ENCODE data around the gene NUBP2.

NUBP2 gene

DNA sequence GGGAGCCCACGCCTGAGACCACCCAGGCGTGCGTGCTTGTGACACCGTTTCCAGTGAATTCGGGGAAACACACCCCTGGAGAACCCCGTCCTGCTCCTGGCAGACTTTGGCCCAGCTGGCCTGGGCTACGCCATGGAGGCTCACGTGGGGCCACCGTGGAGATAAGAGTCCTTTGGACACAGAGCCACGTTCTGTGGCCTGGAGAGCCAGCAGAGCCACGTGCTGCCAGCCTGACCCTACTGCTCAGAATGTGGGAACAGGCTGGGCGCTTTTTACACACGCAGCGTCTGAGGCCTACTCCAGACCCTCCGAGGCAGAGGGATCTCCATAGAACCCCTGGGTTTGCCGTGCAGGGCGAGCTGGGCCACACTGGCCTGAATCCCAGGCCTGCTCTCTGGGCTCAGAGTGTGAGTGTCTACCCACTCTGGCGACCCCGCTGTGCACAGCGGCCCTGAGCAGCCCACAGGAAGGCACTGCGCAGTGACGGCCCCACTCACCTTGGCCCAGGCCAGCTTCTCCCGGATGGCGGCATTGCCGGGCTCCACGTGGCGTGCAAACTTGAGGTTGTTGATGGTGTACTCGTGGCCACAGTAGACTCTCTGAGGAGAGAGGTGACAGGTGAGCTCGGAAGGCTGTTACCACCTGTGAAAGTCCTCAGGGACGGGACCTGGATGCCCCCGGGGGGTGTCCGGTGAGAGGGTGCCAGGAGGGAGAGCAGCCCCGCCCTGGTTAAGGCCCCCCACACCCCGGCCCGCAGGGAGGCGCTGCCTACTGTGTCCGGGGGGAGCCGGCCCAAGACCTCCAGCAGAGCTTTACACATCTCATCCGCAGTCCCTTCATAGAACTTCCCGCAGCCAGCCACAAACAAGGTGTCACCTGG lies 33.9 kb downstream of the NUBP2 start:
- Mint-ChIP-seq H3K4me1 (peaks cover 10% of the 10 kb centered on the region), H3K27ac (no peak overlapping the region), H3K27me3 (no peaks in the 10 kb centered on the region), H3K4me3 (no peak overlapping the region), H3K9me3 (no peaks in the 10 kb centered on the region), H3K36me3 (ENCODE audit: low read depth) (peaks cover 7% of the 10 kb centered on the region)
- ATAC-seq: no peak
- no peak for DNase-seq

DNA sequence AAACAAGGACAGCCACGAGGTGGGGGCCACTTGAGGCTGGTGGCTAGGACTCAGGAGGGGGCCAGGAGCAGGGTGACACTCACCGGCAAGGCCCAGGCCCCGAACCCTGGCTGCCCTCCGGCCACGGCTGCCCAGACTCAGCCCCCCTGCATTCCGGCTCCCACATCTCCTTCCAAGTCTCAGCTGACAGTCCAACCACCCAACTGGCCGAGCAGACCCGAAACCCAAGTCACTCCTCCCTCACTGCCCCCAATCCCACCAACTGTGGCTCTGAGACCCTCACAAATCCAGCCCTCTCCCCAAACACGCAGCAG lies 34.5 kb downstream of the NUBP2 start:
- Mint-ChIP-seq H3K36me3 (ENCODE audit: low read depth) (peaks cover 7% of the 10 kb centered on the region), H3K27ac (no peak overlapping the region), H3K4me3 (no peak overlapping the region)

DNA sequence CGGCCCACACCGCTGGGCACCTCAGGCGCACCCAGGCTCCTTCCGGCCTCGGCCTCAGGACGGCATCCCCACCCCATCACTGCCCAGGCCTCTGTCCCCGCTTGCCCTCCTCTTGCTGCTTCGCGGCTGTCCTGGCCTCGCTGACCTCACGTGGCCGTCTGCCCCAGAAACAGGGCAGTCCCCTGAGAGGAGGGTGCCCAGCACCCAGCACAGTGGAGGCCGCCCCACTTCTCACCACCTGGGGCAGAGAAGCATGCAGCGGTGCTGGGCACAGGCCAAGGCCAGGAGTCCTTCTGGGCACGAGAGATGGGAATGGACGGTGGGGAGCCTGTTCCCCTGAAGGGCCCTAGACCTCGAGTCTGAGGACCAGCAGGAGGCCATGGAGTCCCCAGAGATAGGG lies 35.0 kb downstream of the NUBP2 start:
- DNase-seq: no peak
- ATAC-seq: no peak
- H3K4me3 Mint-ChIP-seq: no peak overlapping the region
- no peaks in the 10 kb centered on the region for H3K9me3 Mint-ChIP-seq
- H3K4me1 Mint-ChIP-seq: peaks cover 5% of the 10 kb centered on the region
- no peaks in the 10 kb centered on the region for H3K27me3 Mint-ChIP-seq
- peaks cover 7% of the 10 kb centered on the region for H3K36me3 Mint-ChIP-seq (ENCODE audit: low read depth)
- no peak overlapping the region for H3K27ac Mint-ChIP-seq

More for the DNA sequence above, 34.5 kb downstream of the NUBP2 start:
- Mint-ChIP-seq H3K4me1 (peaks cover 10% of the 10 kb centered on the region), H3K9me3 (no peaks in the 10 kb centered on the region), H3K27me3 (no peaks in the 10 kb centered on the region)
- ATAC-seq (no peak), DNase-seq (no peak)

DNA sequence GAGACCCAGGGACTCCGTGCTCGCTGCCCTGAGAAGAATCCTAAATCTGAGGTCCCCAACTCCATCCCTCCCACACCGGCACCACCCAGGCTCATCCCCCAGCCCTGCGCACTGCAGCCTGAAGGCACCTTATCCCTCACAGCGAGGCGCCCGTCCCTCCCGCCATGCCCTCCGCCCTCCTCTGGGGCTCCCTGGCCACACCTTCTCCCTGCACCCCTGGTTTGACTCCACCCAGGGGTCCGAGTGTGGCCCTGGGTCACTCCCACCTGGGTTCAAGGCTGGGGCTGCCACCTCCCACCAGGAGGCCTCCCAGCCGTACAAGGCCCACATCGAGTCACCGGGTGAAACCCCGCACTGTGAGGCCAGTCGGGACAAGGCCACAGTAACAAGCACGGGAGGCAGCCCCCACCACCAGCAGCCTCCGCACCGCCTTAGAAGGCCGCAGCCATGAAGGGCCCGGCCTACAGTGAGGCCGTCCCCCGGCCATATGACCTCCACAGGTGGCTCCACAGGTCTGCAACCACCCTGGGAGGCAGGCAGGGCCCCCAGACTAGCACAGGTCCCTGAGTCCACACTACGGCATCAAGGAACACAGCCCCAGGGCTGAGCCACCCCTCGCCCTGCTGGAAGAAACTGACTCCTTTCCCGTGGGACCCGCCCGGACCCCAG lies 35.6 kb downstream of the NUBP2 start:
- Mint-ChIP-seq H3K4me1 (peaks cover 2% of the 10 kb centered on the region), H3K27ac (no peak overlapping the region), H3K9me3 (no peaks in the 10 kb centered on the region), H3K27me3 (no peaks in the 10 kb centered on the region), H3K36me3 (ENCODE audit: low read depth) (peaks cover 6% of the 10 kb centered on the region), H3K4me3 (no peak overlapping the region)
- DNase-seq: no peak
- ATAC-seq: no peak

DNA sequence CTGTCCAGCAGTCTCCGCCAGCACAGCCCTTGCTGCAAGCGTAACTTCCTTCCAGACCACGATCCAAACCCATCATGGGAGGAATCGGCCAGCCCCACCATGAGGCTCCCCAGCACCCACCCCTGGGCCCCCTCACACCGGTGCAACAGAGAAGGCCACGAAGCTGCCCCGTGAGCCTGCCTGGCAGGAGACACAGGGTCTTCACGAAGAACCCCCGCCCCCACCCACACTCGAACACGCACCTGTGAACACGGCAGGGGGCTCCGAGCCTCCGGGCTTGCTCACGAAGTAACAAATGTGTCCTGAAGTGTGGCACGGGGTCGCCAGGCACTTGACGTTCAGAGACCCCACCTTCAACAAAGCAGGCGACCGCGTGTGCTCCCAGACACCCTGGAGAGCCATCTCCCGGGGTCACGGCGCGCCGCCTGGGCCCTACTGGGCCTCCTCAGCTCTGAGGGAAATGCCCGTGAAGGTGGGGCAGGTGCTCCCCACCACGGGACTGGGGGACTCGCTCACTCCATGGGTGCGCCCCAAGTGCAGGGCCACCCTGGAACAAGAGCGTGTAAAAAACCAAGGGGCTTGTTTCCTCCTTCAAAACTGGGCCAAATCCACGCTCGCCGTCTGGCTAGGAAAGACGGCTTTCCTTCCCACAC lies 36.2 kb downstream of the NUBP2 start:
- H3K9me3 Mint-ChIP-seq: no peaks in the 10 kb centered on the region
- H3K4me1 Mint-ChIP-seq: peaks cover 5% of the 10 kb centered on the region
- H3K4me3 Mint-ChIP-seq: no peak overlapping the region
- peaks cover 3% of the 10 kb centered on the region for H3K36me3 Mint-ChIP-seq (ENCODE audit: low read depth)
- H3K27me3 Mint-ChIP-seq: no peaks in the 10 kb centered on the region
- H3K27ac Mint-ChIP-seq: no peak overlapping the region
- DNase-seq (no peak), ATAC-seq (no peak)

DNA sequence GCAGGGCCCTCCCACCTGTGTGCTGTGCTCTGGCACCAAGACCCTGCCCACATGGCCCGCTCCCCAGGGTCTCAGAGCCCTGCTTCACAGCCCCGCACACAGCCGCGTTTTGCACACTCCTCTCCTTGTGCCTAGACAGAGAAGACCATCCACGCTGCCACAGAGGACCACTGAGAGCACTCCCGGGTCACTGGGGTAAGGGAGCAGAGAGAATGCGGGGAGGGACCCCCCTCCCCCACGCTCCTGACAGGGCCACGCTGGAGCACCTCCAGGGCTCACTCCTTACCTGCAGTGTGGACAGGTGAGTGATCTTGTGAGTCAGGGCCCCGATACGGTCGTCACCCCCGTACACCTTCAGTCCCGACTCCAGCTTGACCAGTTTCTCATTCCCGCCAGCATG lies 36.9 kb downstream of the NUBP2 start:
- Mint-ChIP-seq H3K36me3 (ENCODE audit: low read depth) (peaks cover 3% of the 10 kb centered on the region), H3K4me1 (peaks cover 10% of the 10 kb centered on the region), H3K27ac (no peak overlapping the region), H3K9me3 (no peaks in the 10 kb centered on the region), H3K4me3 (no peak overlapping the region), H3K27me3 (no peaks in the 10 kb centered on the region)
- no peak for ATAC-seq
- no peak for DNase-seq

DNA sequence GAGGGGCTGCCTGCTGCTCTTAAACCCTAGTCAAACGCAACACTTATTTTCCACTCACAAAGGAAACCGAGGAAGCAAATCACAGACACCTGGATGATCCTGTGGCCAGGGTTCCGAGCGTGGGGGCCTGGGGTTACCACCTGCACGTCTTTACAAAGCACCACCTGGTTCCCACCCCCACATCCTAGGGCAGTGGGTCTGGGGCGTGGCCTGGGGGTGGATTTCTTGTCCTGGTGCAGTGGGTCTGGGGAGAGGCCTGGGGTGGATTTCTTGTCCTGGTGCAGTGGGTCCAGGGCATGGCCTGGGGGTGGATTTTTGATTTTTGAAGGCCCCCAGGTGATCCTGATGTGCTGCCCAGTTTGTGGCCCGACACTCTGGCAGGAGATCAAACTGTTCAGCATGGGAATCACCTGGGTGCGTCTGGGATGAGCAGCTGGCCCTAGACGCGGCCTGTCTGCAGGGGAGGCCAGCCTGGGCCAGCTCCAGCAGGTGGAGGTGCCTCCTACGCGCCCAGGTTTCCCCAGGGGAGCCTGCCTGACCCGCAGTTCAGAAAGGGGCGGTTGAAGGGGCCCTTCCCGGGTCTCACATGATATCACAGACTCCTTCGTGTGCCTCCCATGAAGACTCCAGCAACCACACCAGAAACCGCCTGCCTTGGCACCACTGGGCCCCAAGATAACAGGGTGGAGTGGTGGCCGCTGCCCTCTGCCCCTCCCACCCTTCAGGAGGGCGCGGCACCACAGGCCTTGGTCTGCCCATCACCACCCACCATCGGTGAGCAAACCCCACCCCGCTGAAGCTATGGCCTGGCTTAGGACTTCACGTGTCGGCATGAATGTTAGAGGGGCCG lies 37.6 kb downstream of the NUBP2 start:
- DNase-seq: no peak
- no peak for ATAC-seq
- no peaks in the 10 kb centered on the region for H3K27me3 Mint-ChIP-seq
- no peak overlapping the region for H3K4me3 Mint-ChIP-seq
- no peaks in the 10 kb centered on the region for H3K9me3 Mint-ChIP-seq
- H3K27ac Mint-ChIP-seq: no peak overlapping the region
- H3K36me3 Mint-ChIP-seq (ENCODE audit: low read depth): peaks cover 1% of the 10 kb centered on the region
- H3K4me1 Mint-ChIP-seq: peaks cover 13% of the 10 kb centered on the region

DNA sequence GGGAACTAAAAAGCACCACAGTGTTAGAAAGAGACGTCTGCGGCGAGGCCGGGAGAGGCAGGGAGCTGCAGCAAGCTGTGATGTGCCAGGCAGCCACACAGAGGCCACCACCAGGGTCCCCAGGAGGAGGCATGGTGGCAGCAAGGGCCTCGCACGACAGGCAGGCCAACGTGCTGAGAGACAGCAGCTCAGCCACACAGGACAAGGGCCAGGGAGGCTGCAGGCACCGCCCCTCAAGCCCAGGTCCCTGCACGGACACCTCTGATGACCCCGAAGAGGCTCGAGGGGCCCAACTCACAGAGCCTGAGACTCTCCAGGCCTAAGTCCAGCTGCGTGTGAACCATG lies 38.2 kb downstream of the NUBP2 start:
- H3K36me3 Mint-ChIP-seq (ENCODE audit: low read depth): no peaks in the 10 kb centered on the region
- H3K4me1 Mint-ChIP-seq: peaks cover 19% of the 10 kb centered on the region
- H3K27ac Mint-ChIP-seq: no peak overlapping the region
- no peak for ATAC-seq
- no peak for DNase-seq
- no peak overlapping the region for H3K4me3 Mint-ChIP-seq
- no peaks in the 10 kb centered on the region for H3K9me3 Mint-ChIP-seq
- no peaks in the 10 kb centered on the region for H3K27me3 Mint-ChIP-seq

DNA sequence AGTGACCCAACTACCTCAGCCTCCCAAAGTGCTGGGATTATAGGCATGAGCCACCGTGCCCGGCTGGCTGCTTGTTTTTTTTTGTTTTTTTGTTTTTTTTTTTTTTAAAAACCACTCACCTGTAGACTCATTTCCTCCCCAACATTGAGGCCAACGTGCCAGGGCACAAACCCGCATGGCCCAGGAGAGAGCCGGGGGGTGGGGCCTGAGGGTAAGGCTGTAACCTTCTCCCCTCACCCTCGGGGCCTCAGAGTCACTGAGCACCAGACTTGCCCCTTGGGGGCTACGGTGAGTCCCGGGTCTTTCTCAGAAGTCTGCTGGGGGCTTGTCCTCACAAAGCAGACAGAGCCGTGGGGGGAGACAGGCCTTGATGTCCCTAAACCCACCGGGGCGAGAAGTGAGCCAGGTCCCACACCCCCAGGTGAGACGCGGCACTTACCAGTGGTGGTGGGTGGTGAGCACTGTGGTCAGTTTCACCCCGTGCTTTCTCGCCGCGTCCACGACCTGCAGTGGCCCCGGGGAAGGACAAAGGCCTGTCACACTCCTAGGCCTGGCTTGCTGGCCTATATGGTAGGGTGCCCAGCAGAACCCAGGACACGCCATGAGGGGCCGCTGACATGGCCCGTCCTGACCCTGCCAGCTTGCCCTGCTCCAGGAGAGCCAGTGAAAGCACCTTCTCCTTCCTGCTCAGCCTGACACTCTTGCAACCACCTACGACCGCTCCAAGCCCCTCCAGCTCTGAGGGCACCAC lies 39.3 kb downstream of the NUBP2 start:
- Mint-ChIP-seq H3K27me3 (no peaks in the 10 kb centered on the region), H3K4me1 (peaks cover 23% of the 10 kb centered on the region), H3K36me3 (ENCODE audit: low read depth) (no peaks in the 10 kb centered on the region), H3K4me3 (no peak overlapping the region), H3K27ac (no peak overlapping the region), H3K9me3 (no peaks in the 10 kb centered on the region)
- ATAC-seq (no peak), DNase-seq (no peak)

DNA sequence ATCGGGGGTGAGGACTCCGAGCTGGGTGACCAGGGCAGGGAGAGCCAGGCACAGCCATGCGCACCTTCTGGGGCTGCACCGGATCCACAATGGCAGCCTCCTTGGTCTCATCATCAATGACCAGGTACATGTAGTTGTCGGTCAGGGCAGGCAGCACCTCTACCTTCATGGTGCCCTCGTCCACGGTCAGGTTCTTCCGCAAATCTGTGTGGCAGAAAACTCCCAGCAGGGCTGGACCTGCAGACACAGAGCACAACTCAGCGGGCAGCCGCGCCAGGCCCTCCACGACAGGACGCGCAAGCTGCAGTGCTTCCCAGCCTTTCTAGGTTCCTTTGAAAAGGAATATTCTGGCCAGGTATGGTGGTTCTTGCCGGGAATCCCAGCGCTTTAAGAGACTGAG lies 40.0 kb downstream of the NUBP2 start:
- H3K27ac Mint-ChIP-seq: no peak overlapping the region
- peaks cover 31% of the 10 kb centered on the region for H3K4me1 Mint-ChIP-seq
- H3K4me3 Mint-ChIP-seq: no peak overlapping the region
- H3K36me3 Mint-ChIP-seq (ENCODE audit: low read depth): no peaks in the 10 kb centered on the region
- ATAC-seq (no peak), DNase-seq (no peak)
- H3K27me3 Mint-ChIP-seq: no peaks in the 10 kb centered on the region
- no peaks in the 10 kb centered on the region for H3K9me3 Mint-ChIP-seq

DNA sequence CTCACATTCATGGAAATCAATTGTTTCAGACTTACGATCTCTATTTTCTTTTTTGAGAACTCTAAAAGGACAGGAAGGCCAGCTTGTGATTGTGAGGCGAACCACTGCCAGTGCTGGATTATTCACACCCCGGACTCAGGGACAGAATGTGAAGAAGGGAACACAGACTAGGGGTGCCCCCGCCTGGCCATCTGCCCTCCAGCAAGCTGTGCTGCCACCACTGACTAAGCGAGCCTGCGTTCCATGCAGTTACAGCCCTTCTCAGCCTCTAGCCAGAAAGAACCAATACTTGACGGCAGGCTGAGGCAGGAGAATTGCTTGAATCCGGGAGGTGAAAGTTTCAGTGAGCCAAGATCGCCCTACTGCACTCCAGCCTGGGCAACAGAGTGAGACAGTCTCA lies 41.1 kb downstream of the NUBP2 start:
- Mint-ChIP-seq H3K27ac (no peak overlapping the region), H3K4me1 (peaks cover 38% of the 10 kb centered on the region), H3K4me3 (no peak overlapping the region), H3K36me3 (ENCODE audit: low read depth) (no peaks in the 10 kb centered on the region), H3K9me3 (no peaks in the 10 kb centered on the region), H3K27me3 (no peaks in the 10 kb centered on the region)
- ATAC-seq (no peak), DNase-seq (peak; percentile 20)

DNA sequence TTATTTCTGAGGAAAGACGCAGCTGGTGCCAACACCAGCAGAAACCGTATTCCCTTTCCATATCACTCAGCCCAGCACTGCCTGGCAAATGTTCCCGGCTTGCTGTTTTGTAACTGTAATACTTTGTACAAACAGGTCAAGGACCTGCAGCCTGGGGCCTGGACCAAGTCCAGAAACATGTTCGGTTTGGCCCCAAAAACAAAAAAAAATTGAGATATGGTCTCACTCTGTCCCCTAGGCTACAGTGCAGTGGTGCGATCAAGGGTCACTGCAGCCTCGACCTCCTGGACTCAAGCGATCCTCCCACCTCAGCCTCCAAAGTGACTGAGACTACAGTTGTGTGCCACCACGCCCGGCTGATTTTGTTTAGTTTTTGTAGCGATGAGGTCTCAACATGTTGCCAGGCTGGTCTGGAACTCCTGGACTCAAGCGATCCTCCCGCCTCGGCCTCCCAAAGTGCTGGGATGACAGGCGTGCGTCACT lies 42.7 kb downstream of the NUBP2 start:
- no peak for DNase-seq
- Mint-ChIP-seq H3K27me3 (no peaks in the 10 kb centered on the region), H3K4me3 (peak overlapping the region; percentile 77), H3K4me1 (peaks cover 50% of the 10 kb centered on the region), H3K36me3 (ENCODE audit: low read depth) (peaks cover 2% of the 10 kb centered on the region), H3K27ac (peak overlapping the region; percentile 81), H3K9me3 (no peaks in the 10 kb centered on the region)
- no peak for ATAC-seq

DNA sequence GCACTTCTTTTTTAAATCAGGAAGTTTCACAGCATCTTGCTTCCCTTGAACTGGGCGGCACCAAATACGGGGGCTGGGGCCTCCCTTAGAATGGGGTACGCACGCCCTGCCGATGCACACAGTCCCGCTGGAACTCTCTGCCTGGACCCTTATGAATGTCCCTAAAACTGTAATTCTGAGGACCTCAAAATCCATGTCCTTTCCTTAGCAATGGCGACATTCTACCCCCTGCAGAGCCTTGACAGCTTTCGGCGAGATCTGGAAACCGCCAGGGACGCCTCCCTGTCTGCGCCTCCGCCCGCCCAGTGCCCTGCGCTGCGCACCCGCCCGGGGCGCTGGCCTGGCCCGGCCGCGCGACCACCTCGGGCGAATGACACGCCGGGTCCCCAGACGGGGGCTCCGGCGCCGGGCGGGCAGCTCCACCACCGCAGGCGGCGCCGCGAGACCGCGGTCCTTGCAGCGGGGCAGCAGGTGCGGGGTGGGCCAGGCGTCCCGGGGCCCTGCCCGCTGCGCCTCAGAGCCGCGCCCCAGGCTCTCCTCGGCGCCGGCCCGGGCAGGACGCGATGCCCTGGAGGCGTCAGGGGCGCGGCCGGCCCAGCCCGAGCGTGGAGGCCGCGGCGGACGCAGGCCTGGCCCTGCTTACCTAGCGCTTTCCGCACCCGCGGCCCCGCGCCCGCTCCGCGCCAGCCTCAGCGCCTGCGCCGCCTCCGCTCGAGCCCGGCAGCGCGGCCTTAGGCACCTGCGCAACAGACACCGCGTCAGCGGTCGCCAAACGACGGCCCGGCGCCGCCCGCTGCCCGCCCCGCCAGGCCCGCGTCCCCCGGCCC lies 43.3 kb downstream of the NUBP2 start:
- Mint-ChIP-seq H3K27me3 (no peaks in the 10 kb centered on the region), H3K36me3 (ENCODE audit: low read depth) (peaks cover 2% of the 10 kb centered on the region), H3K4me3 (peak overlapping the region; percentile 77), H3K9me3 (no peaks in the 10 kb centered on the region), H3K4me1 (peaks cover 52% of the 10 kb centered on the region), H3K27ac (peak overlapping the region; percentile 81)
- ATAC-seq (peak; percentile 78), DNase-seq (peak; percentile 70)
